Vagina (tissue), 2 donors: ENCODE measurements around the gene MKS1. TPM values are rescaled to one million over a fixed set of nuclear protein-coding genes. Genes with fewer than 3 reads are reported as not detected.
A peak's percentile ranks its signal among the peaks of the same experiment; 100 is the strongest.

Experiments used
- DNase-seq, 2 donors: peaks; one replicate each; pipeline ENCODE4 v3.0.0-alpha.2; 2017; ENCODE audit errors: extremely low spot score in 2 of 2
- H3K27ac ChIP-seq: fragments of 200-600 bp; sonication (generic); one replicate; pipeline ENCODE4 v1.5.1; 2019
- H3K27me3 ChIP-seq: fragments of 200-600 bp; sonication (generic); one replicate; pipeline ENCODE4 v1.5.1; 2019
- H3K36me3 ChIP-seq, 2 donors: fragments of 200-600 bp; sonication (generic); one replicate each; pipeline ENCODE4 v1.5.1; 2017 to 2019
- H3K4me1 ChIP-seq: fragments of 200-600 bp; sonication (generic); one replicate; pipeline ENCODE4 v1.5.1; 2019
- H3K4me3 ChIP-seq, 2 donors: fragments of 200-600 bp; sonication (generic); 1 replicate in 1 of 2; 2 replicates in 1 of 2; pipeline ENCODE4 v1.5.1; 2016 to 2019
- H3K9me3 ChIP-seq: fragments of 200-600 bp; sonication (generic); one replicate; pipeline ENCODE4 v1.5.1; 2019
- POLR2A ChIP-seq, 2 donors: fragments of 450-650 bp; IDR thresholded peaks; one replicate each; pipeline ENCODE4 v1.6.1; 2017; ENCODE audit warnings: antibody characterized with exemption in 2 of 2, mild to moderate bottlenecking in 2 of 2, moderate library complexity in 2 of 2
- POLR2AphosphoS5 ChIP-seq, 2 donors: sonication (generic); formaldehyde crosslinking; IDR thresholded peaks; one replicate each; pipeline ENCODE4 v1.9.0; 2017; ENCODE audit warnings: antibody characterized with exemption in 2 of 2, mild to moderate bottlenecking in 2 of 2, low read depth in 1 of 2; ENCODE audit not compliant: insufficient read depth in 1 of 2
- intact Hi-C: fragments of 100-400 bp; cut with DNase I; formaldehyde crosslinking; loops from one replicate; pipeline ENCODE4 v1.15.1; 2023
- total RNA-seq: library from RNA; depleted of rRNA; stranded (reverse); fragments of >200 nt; gene quantifications from one replicate; pipeline ENCODE4 v1.2.3, GENCODE V29; 2016
- TF ChIP-seq, protein P1 (sequence below), 3 experiments: fragments of 450-650 bp in 2 of 3; fragments of 200-600 bp in 1 of 3; sonication (generic) in 1 of 3; IDR thresholded peaks; one replicate each; pipeline ENCODE4 v1.5.1; 2017 to 2019; ENCODE audit warnings: antibody characterized with exemption in 3 of 3, mild to moderate bottlenecking in 2 of 3, moderate library complexity in 2 of 3

MKS1 gene
- total RNA-seq, 1 donor from 2014 or later, result 13.0 TPM

DNA sequence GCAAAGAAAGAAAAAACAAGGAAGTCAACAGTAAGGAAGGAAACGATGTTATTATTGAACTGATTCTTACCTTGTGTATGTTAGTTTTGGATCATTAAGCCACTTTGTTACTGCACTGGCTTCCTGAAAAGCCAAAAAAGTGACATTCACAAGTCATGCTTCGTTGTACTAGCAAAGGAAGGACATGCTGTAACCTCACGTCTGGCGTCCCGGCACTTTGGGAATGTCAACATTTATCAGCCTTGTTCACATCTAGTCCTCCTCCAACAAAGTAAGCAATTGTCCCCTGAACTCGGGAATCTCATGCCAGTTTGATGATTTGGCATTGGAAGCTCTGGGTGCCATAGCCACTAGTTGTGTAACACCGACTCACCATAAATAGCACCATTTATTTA is 731 bp upstream of the MKS1 start:
- Histone ChIP-seq H3K36me3 (peaks cover 0 to 8% of the 10 kb centered on the region in 2 donors), H3K9me3 (no peaks in the 10 kb centered on the region), H3K27ac (peak overlapping the region; percentile 71), H3K27me3 (no peaks in the 10 kb centered on the region), H3K4me3 (peak overlapping the region; percentile 60 to 82), H3K4me1 (peaks cover 8% of the 10 kb centered on the region)
- intact Hi-C loops, result no loop called here
- no peak for TF ChIP-seq POLR2AphosphoS5 (IDR thresholded peaks at IDR 0.05; ENCODE audit: insufficient read depth in 1 of 2, low read depth in 1 of 2)
- TF ChIP-seq, protein P1, sequence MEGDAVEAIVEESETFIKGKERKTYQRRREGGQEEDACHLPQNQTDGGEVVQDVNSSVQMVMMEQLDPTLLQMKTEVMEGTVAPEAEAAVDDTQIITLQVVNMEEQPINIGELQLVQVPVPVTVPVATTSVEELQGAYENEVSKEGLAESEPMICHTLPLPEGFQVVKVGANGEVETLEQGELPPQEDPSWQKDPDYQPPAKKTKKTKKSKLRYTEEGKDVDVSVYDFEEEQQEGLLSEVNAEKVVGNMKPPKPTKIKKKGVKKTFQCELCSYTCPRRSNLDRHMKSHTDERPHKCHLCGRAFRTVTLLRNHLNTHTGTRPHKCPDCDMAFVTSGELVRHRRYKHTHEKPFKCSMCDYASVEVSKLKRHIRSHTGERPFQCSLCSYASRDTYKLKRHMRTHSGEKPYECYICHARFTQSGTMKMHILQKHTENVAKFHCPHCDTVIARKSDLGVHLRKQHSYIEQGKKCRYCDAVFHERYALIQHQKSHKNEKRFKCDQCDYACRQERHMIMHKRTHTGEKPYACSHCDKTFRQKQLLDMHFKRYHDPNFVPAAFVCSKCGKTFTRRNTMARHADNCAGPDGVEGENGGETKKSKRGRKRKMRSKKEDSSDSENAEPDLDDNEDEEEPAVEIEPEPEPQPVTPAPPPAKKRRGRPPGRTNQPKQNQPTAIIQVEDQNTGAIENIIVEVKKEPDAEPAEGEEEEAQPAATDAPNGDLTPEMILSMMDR (IDR thresholded peaks at IDR 0.05), result no peak
- no peak for TF ChIP-seq POLR2A (IDR thresholded peaks at IDR 0.05)
- no peak for DNase-seq

DNA sequence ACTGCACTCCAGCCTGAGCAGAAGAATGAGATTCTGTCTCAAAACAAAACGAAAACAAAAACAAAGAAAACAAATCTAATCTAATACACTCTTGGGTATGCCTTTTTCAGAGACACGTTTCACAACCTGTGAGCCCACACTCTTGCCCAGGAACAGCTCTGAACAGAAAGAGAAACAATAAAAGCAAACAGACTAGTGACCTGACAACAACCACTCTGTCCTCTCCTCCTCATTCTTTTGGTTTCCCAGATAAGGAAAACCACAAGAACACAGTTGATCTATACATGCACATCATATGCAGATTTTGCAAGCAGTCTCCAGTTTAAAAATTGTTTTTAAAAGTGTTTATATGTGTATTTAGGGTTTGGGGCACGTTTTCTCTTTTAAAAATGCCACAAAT is 1.3 kb downstream of the MKS1 start:
- intact Hi-C loops, result no loop called here
- H3K9me3 ChIP-seq, result no peaks in the 10 kb centered on the region
- no peak for TF ChIP-seq POLR2AphosphoS5 (IDR thresholded peaks at IDR 0.05; ENCODE audit: insufficient read depth in 1 of 2, low read depth in 1 of 2)
- TF ChIP-seq POLR2A (IDR thresholded peaks at IDR 0.05), result no peak
- TF ChIP-seq, protein P1 (IDR thresholded peaks at IDR 0.05), result no peak
- H3K27ac ChIP-seq, result no peak overlapping the region
- DNase-seq, result no peak
- H3K4me3 ChIP-seq, result no peak overlapping the region
- H3K36me3 ChIP-seq, result peaks cover 0 to 11% of the 10 kb centered on the region in 2 donors
- H3K27me3 ChIP-seq, result no peaks in the 10 kb centered on the region
- H3K4me1 ChIP-seq, result peaks cover 8% of the 10 kb centered on the region

DNA sequence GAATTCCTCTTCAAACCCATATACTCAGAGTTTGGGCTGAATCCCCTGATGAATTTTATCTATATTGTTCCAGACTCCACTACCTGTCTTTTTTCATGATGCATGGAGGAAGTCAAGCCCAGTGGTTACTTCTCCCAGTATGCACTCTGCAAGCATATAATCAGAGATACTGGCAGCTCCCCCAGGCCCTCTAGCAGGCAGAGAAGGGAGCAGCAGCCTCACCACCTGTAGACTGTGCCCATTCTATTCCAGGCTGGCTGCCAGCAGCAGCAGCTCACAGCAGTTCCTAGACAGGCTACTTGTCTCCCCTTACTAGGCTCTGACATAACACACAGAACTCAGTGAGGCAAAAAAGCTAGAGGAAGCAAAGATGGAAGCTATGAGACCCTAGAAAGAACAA is 3.4 kb downstream of the MKS1 start:
- TF ChIP-seq POLR2A (IDR thresholded peaks at IDR 0.05) (no peak), POLR2AphosphoS5 (IDR thresholded peaks at IDR 0.05; ENCODE audit: insufficient read depth in 1 of 2, low read depth in 1 of 2) (no peak)
- TF ChIP-seq, protein P1 (IDR thresholded peaks at IDR 0.05), result no peak
- Histone ChIP-seq H3K27me3 (no peaks in the 10 kb centered on the region), H3K36me3 (peaks cover 0 to 23% of the 10 kb centered on the region in 2 donors), H3K27ac (no peak overlapping the region), H3K9me3 (no peaks in the 10 kb centered on the region), H3K4me1 (peaks cover 8% of the 10 kb centered on the region), H3K4me3 (no peak overlapping the region)
- no peak for DNase-seq
- intact Hi-C loops, result no loop called here

DNA sequence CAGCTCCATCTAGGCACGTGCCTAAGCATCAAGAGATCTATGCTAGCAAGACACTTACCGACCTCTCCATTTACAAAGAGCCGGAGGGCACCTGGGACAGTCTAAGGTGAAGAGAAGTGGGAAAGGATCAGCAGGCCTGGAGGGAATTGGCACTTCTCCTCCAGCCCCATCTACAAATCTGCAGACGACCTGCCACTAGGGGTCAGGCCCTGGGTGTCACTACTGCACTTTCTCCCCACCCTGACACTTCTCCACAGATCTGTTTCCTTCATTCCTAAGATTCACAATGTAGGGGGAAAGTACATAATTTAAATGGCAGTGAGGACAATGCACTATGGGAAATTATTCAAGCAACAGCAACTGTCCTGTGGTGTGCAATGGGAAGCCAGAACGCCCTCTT is 8.1 kb downstream of the MKS1 start:
- Histone ChIP-seq H3K27me3 (no peaks in the 10 kb centered on the region), H3K9me3 (no peaks in the 10 kb centered on the region), H3K36me3 (peaks cover 0 to 55% of the 10 kb centered on the region in 2 donors), H3K4me3 (no peak overlapping the region), H3K27ac (no peak overlapping the region), H3K4me1 (no peaks in the 10 kb centered on the region)
- intact Hi-C loops, result no loop called here
- no peak for DNase-seq
- TF ChIP-seq POLR2A (IDR thresholded peaks at IDR 0.05) (no peak), POLR2AphosphoS5 (IDR thresholded peaks at IDR 0.05; ENCODE audit: insufficient read depth in 1 of 2, low read depth in 1 of 2) (no peak)
- TF ChIP-seq, protein P1 (IDR thresholded peaks at IDR 0.05), result no peak

DNA sequence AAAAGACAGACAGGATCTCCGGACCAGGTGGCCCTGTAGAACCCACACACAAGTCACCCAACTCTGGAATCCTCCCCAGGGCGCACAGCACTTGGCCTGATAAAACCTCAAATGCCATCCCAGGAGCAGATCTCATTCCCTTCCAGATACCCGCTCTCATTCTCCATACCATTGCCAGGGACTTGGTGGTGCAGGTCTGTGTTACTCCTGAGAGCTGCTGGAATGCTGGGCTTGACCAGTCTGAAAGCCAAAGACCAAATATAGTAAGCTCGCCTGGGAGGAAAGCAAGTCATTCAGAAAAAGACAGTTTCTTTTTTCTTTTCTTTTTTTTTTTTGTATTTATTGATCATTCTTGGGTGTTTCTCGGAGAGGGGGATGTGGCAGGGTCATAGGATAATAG is 10.7 kb downstream of the MKS1 start:
- H3K27me3 ChIP-seq, result no peaks in the 10 kb centered on the region
- H3K4me3 ChIP-seq, result no peak overlapping the region
- no peak for DNase-seq
- H3K27ac ChIP-seq, result no peak overlapping the region
- H3K4me1 ChIP-seq, result no peaks in the 10 kb centered on the region
- H3K36me3 ChIP-seq, result peaks cover 0 to 54% of the 10 kb centered on the region in 2 donors
- intact Hi-C loops, result no loop called here
- H3K9me3 ChIP-seq, result no peaks in the 10 kb centered on the region
- TF ChIP-seq, protein P1 (IDR thresholded peaks at IDR 0.05), result no peak
- no peak for TF ChIP-seq POLR2A (IDR thresholded peaks at IDR 0.05)
- TF ChIP-seq POLR2AphosphoS5 (IDR thresholded peaks at IDR 0.05; ENCODE audit: insufficient read depth in 1 of 2, low read depth in 1 of 2), result no peak
